Retina (tissue), 1 donor: ENCODE measurements around the gene C16orf74.

ENCODE experiments used
- DNase-seq: peaks from one replicate; pipeline ENCODE4 v3.0.0-alpha.2; 2016

The C16orf74 gene

GRCh38 chr16:85716680-85717038 lies 34.2 kb downstream of the C16orf74 start:
- no peak for DNase-seq

GRCh38 chr16:85716022-85716679 lies 34.7 kb downstream of the C16orf74 start:
- no peak for DNase-seq

GRCh38 chr16:85715169-85716021 lies 35.5 kb downstream of the C16orf74 start:
- DNase-seq = peak; percentile 60

GRCh38 chr16:85712801-85713200 lies 38.1 kb downstream of the C16orf74 start:
- no peak for DNase-seq

- DNase-seq = no peak
Observed at GRCh38 chr16:85711982-85712587, 38.8 kb downstream of the C16orf74 start.

GRCh38 chr16:85710732-85711131 lies 40.2 kb downstream of the C16orf74 start:
- no peak for DNase-seq

- peak; percentile 69 for DNase-seq
Observed at GRCh38 chr16:85709766-85710585, 40.9 kb downstream of the C16orf74 start.

GRCh38 chr16:85708338-85708737 lies 42.6 kb downstream of the C16orf74 start:
- DNase-seq = no peak

GRCh38 chr16:85707528-85708095 lies 43.3 kb downstream of the C16orf74 start:
- DNase-seq = no peak

- DNase-seq = no peak
Observed at GRCh38 chr16:85706449-85707034, 44.4 kb downstream of the C16orf74 start.

- no peak for DNase-seq
Observed at GRCh38 chr16:85704900-85705846, 45.7 kb downstream of the C16orf74 start.

- no peak for DNase-seq
Observed at GRCh38 chr16:85704011-85704410, 46.9 kb downstream of the C16orf74 start.

- DNase-seq = no peak
Observed at GRCh38 chr16:85699628-85700027, 51.3 kb downstream of the C16orf74 start.

- no peak for DNase-seq
Observed at GRCh38 chr16:85698935-85699558, 51.8 kb downstream of the C16orf74 start.

GRCh38 chr16:85698459-85698891 lies 52.4 kb downstream of the C16orf74 start:
- DNase-seq = no peak

GRCh38 chr16:85697431-85697830 lies 53.5 kb downstream of the C16orf74 start:
- no peak for DNase-seq

GRCh38 chr16:85696781-85697180 lies 54.1 kb downstream of the C16orf74 start:
- no peak for DNase-seq

- no peak for DNase-seq
Observed at GRCh38 chr16:85695196-85696128, 55.4 kb downstream of the C16orf74 start.

GRCh38 chr16:85690469-85691064 lies 60.3 kb downstream of the C16orf74 start:
- no peak for DNase-seq
